Fibroblast of skin of abdomen (primary cell): ENCODE data around the gene RNF20. TPM values are rescaled to one million over a fixed set of nuclear protein-coding genes. Genes with fewer than 3 reads are reported as not detected.
A peak's percentile ranks its signal among the peaks of the same experiment; 100 is the strongest.
"Not testable (repeated sequence)": the region's sequence is repeated elsewhere in the genome, so short reads cannot be mapped to it uniquely, and the experiment has no call there.

Experiments used
- DNase-seq: peaks from one replicate; pipeline ENCODE4 v3.0.0-alpha.2; 2013
- polyA plus RNA-seq, 2 experiments: library from polyadenylated mRNA; unstranded; fragments of 120-200 nt; gene quantifications; one replicate each; pipeline ENCODE4 v1.2.1, GENCODE V29; 2013; ENCODE audit not compliant: insufficient read length in 2 of 2

Gene RNF20, protein sequence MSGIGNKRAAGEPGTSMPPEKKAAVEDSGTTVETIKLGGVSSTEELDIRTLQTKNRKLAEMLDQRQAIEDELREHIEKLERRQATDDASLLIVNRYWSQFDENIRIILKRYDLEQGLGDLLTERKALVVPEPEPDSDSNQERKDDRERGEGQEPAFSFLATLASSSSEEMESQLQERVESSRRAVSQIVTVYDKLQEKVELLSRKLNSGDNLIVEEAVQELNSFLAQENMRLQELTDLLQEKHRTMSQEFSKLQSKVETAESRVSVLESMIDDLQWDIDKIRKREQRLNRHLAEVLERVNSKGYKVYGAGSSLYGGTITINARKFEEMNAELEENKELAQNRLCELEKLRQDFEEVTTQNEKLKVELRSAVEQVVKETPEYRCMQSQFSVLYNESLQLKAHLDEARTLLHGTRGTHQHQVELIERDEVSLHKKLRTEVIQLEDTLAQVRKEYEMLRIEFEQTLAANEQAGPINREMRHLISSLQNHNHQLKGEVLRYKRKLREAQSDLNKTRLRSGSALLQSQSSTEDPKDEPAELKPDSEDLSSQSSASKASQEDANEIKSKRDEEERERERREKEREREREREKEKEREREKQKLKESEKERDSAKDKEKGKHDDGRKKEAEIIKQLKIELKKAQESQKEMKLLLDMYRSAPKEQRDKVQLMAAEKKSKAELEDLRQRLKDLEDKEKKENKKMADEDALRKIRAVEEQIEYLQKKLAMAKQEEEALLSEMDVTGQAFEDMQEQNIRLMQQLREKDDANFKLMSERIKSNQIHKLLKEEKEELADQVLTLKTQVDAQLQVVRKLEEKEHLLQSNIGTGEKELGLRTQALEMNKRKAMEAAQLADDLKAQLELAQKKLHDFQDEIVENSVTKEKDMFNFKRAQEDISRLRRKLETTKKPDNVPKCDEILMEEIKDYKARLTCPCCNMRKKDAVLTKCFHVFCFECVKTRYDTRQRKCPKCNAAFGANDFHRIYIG
- 35.8 TPM for polyA plus RNA-seq (2013, experiment 1 of 2; ENCODE audit: insufficient read length)
- polyA plus RNA-seq (2013, experiment 2 of 2; ENCODE audit: insufficient read length) = 33.5 TPM

DNA sequence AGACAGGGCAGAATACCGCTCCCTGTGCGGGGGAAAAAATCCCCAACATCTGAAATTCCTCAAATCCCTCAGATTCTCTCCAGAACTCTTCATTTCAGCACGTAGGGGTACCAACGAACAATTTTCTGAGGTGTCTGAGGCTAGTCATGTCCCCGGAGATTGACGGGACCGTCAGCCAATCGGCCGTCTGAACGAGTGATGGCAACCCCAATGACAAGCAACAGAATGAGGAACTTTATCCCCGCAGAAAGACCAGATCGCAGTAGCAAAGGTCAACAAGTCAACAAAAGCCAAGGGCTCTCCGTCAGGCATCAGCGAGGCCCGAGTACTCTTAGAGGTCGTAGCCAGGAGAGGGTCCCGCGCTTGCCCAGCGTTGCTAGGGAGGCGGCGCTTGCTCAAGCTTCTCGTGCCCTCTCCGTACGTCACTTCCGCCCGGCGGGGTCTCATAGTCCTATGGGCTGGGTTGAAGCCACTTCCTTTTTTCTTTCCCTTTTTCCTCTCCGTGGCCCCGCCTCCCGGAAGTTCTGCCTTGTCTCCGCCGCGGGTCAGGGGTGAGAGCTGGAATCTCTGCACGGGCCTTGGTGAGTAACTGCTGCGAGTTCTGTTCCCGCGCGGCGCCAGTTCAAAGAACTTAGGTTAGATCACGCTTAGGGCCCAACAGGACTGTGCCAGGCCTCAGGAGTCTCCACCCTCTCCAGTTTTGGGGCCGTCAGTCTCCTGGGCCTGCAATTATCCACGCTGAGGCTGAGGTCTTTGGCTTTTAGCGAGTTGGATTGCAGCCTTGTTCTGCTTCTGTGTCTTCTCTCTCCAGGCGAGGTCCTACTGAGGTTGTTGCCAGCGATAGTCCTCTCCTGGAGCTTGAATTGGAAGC is at the start of gene RNF20:
Gene RNF20, plus strand, starts transcription at position 520 of the 871 bp plus-strand sequence. CDS start 1,571 bp downstream, outside the sequence.
- DNase-seq = peak; percentile 99

DNA sequence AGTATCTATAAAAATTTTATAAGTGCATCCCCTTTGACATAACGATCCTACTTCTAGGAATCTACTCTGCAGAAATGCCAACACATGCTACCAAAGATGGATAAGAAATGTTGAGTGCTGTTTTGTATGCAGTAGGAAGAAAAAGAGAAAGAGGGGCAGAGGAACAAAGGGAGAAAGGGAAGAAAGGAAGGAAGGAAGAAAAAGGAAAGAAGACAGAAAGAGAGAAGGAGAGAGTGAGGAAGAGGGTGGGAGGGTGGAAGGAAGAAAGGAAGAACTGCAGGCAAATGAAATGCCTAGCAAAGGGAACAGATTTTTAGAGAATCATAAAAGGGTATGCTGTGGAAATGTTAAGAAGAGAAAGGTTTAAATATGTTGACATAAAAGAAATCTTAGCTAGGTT is 49.6 kb upstream of the RNF20 start:
- no peak for DNase-seq

DNA sequence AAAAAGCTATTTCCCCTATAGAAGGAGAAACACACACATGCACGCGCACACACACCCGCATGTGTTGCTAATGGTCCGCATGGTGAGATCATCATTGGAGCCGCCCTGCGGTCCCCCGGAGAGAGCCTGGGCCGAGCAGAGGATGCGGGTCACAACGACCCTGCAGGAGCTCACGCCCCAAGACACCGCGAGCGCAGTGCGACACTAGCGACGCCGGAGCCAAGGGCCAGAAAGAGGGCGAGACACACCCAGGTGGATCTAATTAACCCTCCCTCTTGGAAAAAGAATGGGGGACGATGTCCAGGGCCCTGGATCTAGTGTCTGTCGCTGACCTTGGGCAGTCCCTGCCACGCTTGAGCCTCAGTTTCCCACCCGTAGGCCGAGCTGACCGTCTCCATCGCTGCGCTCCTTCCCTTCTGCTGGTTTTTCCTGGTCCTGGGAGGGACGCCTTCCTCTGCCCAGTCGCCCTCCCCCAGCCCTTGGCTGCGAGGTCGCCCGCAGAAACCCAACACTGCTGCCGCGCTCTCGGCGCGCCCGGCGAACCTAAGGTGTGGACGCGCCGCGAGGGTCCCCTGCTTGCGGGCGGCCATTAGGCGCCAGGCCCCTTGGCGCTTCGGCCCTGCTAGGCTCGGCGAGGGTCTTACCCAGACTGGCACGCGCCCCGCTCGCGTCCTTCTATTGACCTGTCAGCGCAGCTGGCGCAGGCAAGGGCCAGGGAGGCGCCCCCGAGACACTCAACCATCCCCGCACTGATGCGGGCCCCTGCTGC is 47.5 kb upstream of the RNF20 start:
- DNase-seq = peak; percentile 37

DNA sequence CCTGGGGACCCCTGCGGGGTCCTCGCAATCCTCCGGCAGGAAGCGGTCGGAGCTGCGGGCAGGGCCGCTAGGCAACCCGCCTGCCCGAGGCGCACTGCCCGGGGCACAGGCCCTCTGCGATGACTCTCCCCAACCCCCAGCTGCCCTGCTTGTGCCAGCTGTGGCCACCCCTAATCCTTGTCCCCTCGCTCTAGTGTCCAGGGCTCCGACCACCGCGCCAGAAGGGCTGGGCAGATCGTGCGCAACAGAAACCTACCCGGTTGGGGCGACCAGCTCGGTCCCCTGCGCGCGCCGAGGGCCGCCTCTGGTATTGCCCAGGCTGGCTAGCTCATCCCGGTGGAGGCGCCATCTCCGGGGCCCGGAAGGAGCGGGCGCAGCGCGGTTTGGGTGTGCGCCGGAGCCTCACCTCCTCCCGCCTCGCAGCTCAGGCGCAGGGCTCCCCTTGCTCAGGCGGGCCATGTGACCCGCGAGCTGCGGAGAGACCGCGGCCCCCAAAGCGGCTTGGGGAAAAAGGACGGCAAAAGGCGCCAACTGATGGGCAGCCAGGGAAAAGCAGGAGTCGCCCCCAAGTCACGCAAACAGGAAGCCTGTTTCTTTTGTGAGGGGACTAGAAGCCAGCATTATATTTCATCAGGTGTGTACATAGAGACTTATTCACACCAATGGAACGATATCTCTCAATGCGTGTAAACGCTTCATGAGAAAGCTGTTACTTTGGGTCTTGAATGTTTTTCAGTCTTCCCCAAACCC is 46.8 kb upstream of the RNF20 start:
- peak; percentile 71 for DNase-seq

DNA sequence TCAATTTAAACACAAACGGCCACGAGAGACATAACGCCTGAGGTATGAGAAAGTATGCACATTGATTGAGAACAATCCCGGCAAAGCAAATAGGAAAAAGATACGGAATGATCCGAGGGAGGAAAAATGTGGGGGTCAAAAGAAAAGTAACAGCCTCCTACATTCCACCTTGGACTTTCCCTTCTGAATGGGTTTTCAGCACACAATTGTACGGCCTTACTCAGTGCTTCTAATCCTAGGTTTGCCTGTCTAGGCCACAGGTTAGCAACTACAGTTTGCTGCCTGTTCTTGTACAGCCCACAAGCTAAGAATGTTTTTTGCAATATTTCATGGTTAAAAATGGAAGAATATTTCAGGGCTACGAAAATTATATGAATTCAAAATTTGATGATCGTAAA is 46.2 kb upstream of the RNF20 start:
- DNase-seq = no peak

DNA sequence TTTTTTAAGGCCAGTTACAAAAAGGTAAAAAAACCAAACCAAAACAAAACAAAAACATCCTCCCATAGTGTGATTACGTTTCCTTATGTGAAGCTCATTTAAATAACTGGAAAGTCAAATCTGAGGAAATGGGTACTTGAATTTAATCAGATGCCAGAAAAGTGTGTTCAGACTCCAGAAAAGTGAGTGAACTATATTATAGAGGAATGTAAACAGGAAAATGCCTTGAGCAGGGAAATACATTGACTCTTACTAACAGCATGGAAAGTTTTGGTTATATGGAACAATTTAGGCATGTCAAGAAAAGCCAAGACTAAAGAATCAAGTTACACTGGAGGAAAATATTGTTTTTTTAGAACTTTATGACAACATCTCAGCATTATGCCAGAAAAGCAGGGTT is 37.8 kb upstream of the RNF20 start:
- peak; percentile 65 for DNase-seq

DNA sequence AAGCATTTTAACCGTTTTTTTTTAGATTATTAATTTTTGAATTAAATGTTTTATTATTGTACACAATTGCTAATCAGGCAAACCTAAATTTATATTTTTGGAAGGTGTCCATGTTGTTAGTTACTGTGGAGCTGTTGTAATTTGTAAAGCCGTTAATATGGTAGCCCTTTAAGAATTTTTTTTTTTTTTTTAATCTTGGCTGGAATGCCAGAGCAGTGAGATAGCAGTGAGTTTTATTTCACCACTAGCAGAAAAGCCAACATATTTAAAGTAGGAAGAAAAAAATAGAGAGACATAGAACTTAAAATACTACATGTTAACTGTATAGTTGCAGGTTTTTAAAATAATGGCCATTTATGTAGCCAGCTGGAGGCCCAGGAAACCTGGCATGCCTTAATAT is 35.3 kb upstream of the RNF20 start:
- DNase-seq = no peak

DNA sequence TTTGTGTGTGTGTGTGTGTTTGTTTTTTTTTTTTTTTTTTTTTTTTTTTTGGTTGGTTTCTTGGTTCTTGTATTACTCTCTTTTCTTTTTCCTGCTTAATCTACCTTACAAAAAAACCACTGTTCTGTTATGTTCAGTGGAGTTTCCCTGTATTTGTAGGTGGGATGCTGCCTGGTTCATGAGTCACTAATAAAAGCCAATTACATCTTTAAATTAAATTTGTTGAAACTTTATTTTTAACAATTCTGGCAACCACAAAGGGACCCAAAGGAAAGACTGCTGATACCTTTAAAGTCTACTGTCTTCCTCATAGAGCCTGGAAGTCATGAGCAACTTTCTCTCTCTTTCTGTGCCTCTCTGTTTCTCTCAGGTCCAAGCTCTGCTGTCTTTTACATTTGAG is 29.5 kb upstream of the RNF20 start:
- no peak for DNase-seq

DNA sequence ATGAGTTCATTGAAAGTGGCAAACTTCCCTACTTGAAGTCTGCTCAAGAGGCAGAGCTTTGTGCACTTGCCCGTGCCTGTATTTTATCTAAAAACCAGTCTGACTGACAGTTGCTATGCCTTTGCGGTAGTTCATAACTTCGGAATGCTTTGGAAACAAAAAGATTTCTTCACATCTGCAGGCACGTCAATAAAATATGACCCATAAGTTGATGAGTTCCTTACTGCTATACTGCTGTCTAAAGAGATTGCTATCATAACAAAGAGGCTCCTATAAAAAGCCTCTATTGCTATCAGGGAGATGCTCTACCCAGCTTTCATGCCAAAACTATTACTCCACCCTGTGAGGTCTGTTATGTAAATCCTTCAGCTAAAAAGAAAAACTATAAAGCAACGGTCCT is 25.4 kb upstream of the RNF20 start:
- peak; percentile 82 for DNase-seq

DNA sequence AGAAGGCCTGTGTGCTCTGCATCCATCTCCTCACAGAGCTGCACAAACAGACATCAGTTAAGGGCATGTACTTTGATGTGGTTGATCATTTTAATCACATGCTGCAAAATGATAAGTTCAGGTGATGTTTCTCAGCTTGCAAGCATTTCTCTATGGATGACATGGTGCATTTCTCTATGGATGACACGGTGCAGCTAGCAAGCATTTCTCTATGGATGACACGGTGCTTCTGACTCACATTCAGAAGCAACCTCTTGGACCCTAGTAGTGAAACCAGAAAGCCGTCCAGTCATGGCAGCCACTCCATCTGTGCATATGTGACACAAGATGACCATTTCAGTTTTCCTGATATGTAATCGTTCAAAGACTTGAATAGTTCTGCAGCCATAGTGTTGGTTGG is 24.1 kb upstream of the RNF20 start:
- DNase-seq = no peak

DNA sequence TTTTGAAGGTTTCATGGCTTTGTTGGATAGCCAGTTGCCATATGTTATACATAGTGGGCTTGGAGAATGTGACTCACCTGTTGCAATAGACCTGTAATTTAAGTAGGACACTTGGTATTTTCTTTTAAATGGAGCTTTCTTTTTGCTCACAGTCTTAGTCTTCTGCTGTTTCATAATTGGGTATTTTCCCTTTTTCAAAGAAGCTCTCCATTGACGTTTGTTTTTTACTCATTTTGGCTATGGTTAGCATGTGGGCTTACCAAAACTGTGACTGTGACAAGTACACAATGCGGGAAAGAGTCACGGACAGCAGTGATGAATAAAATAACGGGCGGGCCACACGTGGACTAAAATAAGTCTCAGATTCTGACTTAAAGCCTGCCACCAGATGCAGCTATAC is 23.2 kb upstream of the RNF20 start:
- DNase-seq = no peak

DNA sequence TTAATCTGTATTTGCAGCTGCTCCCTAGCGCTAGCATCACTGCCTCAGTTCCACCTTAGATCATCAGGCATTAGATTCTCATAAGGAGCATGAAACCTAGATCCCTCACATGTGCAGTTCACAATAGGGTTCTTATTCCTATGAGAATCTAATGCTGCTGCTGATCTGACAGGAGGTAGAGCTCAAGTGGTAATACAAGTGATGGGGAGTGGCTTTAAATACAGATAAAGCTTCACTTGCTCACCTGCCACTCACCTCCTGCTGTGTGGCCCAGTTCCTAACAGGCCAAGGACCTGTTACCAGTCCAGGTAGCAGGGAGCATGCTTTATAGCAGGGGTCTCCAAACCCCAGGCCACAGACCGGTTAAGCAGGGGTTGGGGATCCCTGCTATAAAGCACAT is 22.6 kb upstream of the RNF20 start:
- DNase-seq = no peak

DNA sequence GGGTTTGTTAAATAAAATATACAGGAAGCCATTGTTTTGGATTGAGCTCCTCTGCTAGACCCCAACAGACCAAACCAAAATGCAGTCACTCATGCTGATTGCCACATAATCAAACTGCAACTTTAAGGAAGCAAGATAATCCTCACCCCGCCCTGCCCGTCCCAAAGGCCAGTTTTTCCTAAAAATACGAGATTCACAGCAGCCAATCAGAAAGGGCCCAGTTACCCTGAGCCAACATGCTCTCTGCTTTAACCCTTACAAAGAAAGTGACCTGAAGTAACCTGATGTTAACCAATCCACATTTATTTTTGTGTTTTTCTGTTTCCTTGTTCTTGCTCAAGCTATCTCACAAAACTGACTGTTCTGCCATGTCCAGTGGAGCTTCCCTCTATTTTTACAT is 21.5 kb upstream of the RNF20 start:
- peak; percentile 9 for DNase-seq

DNA sequence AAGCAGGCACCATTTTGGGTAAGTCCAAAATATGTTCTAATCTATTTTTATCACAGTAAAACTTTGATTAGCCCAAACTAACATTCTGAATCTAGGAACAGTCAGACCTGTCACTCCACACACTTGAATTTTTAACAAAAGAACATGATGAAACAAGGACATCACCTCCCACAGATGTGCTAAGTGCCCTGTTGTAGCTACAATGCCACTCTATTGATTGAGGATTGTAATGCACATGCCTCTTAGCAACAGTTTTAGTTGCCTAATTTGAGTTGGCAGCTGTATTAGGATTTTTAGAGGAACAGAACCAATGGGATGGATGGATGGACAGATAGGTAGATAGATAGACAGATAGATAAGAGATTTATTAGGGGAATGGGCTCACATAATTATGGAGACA is 20.3 kb upstream of the RNF20 start:
- no peak for DNase-seq

DNA sequence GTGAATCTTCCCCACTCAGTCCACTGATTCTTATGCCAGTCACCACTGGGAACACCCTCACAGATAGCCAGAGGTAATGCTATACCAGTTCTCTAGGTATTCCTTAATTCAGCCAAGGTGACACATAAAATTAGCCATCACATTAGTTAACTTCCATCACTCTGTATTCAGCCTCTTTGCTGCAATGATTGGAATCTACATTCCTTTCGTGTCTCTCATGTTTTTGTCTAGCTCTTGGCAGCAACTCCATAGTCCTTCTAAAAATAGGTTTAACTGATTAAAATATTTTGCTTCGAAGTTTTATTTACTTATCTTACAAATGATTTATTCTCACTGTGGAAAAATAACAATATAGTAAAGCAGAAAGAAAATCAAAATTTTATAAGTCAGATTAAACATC is 19.6 kb upstream of the RNF20 start:
- peak; percentile 86 for DNase-seq

DNA sequence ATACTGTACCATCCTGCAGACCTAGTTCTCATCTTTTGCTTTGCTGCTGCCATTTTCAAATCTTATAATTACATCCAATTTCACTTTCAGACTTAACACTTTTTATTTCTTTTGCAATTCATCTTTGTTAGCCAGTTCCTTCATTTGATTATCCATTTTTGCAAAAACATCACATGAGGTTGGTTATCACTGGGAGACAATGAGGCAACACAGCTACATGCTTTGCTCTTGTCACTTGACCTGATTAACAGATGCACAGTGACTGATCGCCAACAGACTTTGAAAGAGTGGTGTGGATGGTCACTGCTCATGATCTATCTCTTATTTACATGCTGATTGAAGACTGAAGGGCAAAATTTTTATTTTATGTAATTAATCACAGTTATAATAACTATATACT is 17.0 kb upstream of the RNF20 start:
- DNase-seq = no peak

DNA sequence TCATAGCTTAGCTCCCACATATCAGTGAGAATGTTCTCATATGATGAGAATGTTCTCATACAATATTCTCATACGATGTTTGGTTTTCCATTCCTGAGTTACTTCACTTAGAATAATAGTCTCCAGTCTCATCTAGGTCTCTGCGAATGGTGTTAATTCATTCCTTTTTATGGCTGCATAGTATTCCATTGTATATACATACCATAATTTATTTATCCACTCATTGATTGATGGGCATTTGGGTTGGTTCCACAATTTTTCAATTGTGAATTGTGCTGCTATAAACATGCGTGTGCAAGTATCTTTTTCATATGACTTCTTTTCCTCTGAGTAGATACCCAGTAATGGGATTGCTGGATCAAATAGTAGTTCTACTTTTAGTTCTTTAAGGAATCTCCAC is 15.2 kb upstream of the RNF20 start:
- not testable (repeated sequence) for DNase-seq

DNA sequence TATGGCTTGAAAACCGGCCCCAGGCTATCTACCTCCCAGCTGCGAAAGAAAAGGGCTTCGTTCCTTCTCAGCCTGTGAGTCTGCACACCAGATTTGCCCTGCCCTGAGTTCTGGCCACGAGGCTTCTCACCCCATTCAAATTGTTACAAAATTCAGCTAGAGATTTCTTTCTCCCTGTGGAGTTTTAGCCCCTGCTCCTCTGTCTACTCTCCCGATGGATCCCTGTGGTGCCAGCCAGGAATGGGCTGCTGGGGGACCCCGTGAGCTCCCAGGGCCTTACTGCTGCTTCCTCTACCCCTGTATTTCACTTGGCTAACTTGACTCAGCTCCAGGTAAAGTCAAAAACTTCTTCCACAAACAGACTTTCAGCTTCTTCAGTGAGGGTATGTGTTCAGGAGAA is 9.3 kb upstream of the RNF20 start:
- DNase-seq = no peak

DNA sequence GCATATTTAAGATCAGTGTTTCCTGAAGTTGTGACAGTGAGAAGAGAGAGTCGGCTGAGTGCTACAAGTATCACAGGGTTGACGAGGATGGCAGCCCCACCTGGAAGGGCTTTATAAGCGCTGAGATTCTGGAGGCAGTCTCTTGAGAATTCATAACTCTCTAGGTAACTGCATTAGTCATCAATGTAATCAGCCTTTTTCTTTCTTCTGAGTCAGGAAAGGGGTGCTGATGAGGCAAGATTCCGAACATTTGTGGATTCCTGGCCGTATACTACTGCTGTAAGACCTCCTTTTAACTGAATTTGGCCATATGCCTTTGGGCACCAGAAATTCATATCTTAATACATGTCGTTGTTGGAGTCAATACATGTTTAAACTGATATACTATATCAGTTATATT is 6.6 kb upstream of the RNF20 start:
- DNase-seq = no peak

DNA sequence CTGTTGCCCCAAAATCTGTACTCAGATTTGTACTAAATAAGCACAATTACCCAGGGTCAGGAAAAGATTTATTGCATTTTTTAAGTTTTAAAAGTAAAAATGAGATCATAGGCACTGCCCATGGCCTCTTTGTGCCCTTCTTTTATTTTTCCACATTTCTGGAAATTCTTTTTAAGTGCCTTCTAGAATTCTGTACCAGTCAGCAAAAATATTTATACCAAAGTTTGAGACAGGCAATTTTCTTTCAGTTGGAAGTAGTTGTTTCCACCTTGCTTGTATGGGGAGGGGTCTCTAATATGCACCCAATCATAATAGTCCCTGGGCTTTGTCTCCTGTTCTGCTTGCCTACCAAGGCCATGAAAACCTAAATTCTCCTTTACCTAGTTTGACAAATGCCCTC is 5.6 kb upstream of the RNF20 start:
- DNase-seq = no peak
